ENCODE measurements around the gene HOXD13. TPM values are rescaled to one million over a fixed set of nuclear protein-coding genes. Genes with fewer than 3 reads are reported as not detected.
A peak's percentile ranks its signal among the peaks of the same experiment; 100 is the strongest.

The HOXD13 gene
- total RNA-seq, 4 donors from 2014 or later = not detected

GRCh38 chr2:176134035-176134434 is 41.5 kb downstream of the HOXD13 start:
- no peak for DNase-seq
- Histone ChIP-seq H3K9me3 (no peaks in the 10 kb centered on the region), H3K4me3 (replicated peaks in 1 of 3) (no peak overlapping the region), H3K27me3 (peaks cover 72% of the 10 kb centered on the region), H3K4me1 (peaks cover 5 to 21% of the 10 kb centered on the region in 2 donors), H3K36me3 (no peaks in the 10 kb centered on the region), H3K27ac (no peak overlapping the region)
- intact Hi-C loops (cut with DNase I) = no loop called here
- TF ChIP-seq POLR2A (IDR thresholded peaks at IDR 0.05) (no peak), CTCF (IDR thresholded peaks at IDR 0.05) (no peak)
- 33 to 47% methylated on average over 4 of the region's 4 CpGs for WGBS, 2 donors

- DNase-seq = no peak
- H3K27me3 ChIP-seq = peaks cover 75% of the 10 kb centered on the region
- no peak overlapping the region for H3K4me3 ChIP-seq (replicated peaks in 1 of 3)
- no peak overlapping the region for H3K27ac ChIP-seq
- peaks cover 0 to 17% of the 10 kb centered on the region in 2 donors for H3K4me1 ChIP-seq
- TF ChIP-seq CTCF (IDR thresholded peaks at IDR 0.05) = no peak
- no peak for TF ChIP-seq POLR2A (IDR thresholded peaks at IDR 0.05)
- H3K36me3 ChIP-seq = no peaks in the 10 kb centered on the region
- H3K9me3 ChIP-seq = no peaks in the 10 kb centered on the region
- intact Hi-C loops (cut with DNase I) = no loop called here
These were observed 42.5 kb downstream of the HOXD13 start for GRCh38 chr2:176135035-176135440.

GRCh38 chr2:176136374-176137251 is 44.1 kb downstream of the HOXD13 start:
- DNase-seq = no peak
- no peaks in the 10 kb centered on the region for H3K9me3 ChIP-seq
- 4 to 6% methylated on average over 18 to 50 of the region's 71 CpGs for WGBS, 2 donors
- intact Hi-C loops (cut with DNase I) = no loop called here
- TF ChIP-seq POLR2A (IDR thresholded peaks at IDR 0.05) = no peak
- TF ChIP-seq CTCF (IDR thresholded peaks at IDR 0.05) = no peak
- H3K4me1 ChIP-seq = peaks cover 0 to 21% of the 10 kb centered on the region in 2 donors
- H3K4me3 ChIP-seq (replicated peaks in 1 of 3) = peak overlapping the region in 1 of 3 donors; percentile 31
- no peaks in the 10 kb centered on the region for H3K36me3 ChIP-seq
- H3K27me3 ChIP-seq = peaks cover 76% of the 10 kb centered on the region
- H3K27ac ChIP-seq = peak overlapping the region in 2 of 3 donors; percentile 46 to 69

- peaks cover 0 to 21% of the 10 kb centered on the region in 2 donors for H3K4me1 ChIP-seq
- intact Hi-C loops (cut with DNase I) = no loop called here
- H3K36me3 ChIP-seq = no peaks in the 10 kb centered on the region
- no peak for DNase-seq
- no peaks in the 10 kb centered on the region for H3K9me3 ChIP-seq
- H3K27me3 ChIP-seq = peaks cover 73% of the 10 kb centered on the region
- TF ChIP-seq POLR2A (IDR thresholded peaks at IDR 0.05) (no peak), CTCF (IDR thresholded peaks at IDR 0.05) (no peak)
- WGBS, 2 donors = 20 to 34% methylated on average over 2 of the region's 2 CpGs
- peak overlapping the region in 1 of 3 donors; percentile 69 for H3K27ac ChIP-seq
- peak overlapping the region in 1 of 3 donors; percentile 31 for H3K4me3 ChIP-seq (replicated peaks in 1 of 3)
These were observed 44.7 kb downstream of the HOXD13 start for GRCh38 chr2:176137252-176137580.

GRCh38 chr2:176137906-176138305 is 45.4 kb downstream of the HOXD13 start:
- no peaks in the 10 kb centered on the region for H3K36me3 ChIP-seq
- intact Hi-C loops (cut with DNase I) = no loop called here
- no peak overlapping the region for H3K4me3 ChIP-seq (replicated peaks in 1 of 3)
- WGBS, 2 donors = 38 to 44% methylated on average over 8 of the region's 8 CpGs
- no peaks in the 10 kb centered on the region for H3K9me3 ChIP-seq
- H3K4me1 ChIP-seq = peaks cover 0 to 21% of the 10 kb centered on the region in 2 donors
- TF ChIP-seq POLR2A (IDR thresholded peaks at IDR 0.05) (no peak), CTCF (IDR thresholded peaks at IDR 0.05) (no peak)
- peak overlapping the region in 1 of 3 donors; percentile 69 for H3K27ac ChIP-seq
- peaks cover 66% of the 10 kb centered on the region for H3K27me3 ChIP-seq
- DNase-seq = no peak

Data from thyroid gland (tissue), 4 donors.